B cell (primary cell): ENCODE measurements around the gene PICK1. TPM values are rescaled to one million over a fixed set of nuclear protein-coding genes. Genes with fewer than 3 reads are reported as not detected.

Experiments used
- ATAC-seq: fragments of 200-7000 bp; cut with Tn5 transposase; one replicate; pipeline ENCODE4 v1.10.0; 2021; ENCODE audit warnings: low read depth, mild to moderate bottlenecking, moderate number of reproducible peaks, moderate library complexity
- CTCF ChIA-PET: fragments of 350-600 bp; sonication (Branson Sonifier 250); formaldehyde crosslinking; loops from one replicate; lab custom pipeline; 2021; ENCODE audit warnings: antibody characterized with exemption, inconsistent platforms; lab: Charles Lee
- POLR2A ChIA-PET: fragments of 350-600 bp; sonication (Branson Sonifier 250); formaldehyde crosslinking; loops from one replicate; lab custom pipeline; 2021; ENCODE audit warnings: antibody characterized with exemption; lab: Charles Lee
- DNase-seq: peaks from one replicate; pipeline ENCODE4 v3.0.0; 2013
- H2AFZ ChIP-seq: 2 replicates; pipeline ENCODE4 v1.6.1; 2012; ENCODE audit warnings: mild to moderate bottlenecking, low read depth, low read length; ENCODE audit not compliant: insufficient read depth, poor library complexity, severe bottlenecking
- H3K27ac ChIP-seq, 2 donors: 1 replicate in 1 of 2; 2 replicates in 1 of 2; pipeline ENCODE4 v1.5.1; 2012 to 2013; ENCODE audit warnings: low read length in 2 of 2, mild to moderate bottlenecking in 2 of 2, moderate library complexity in 1 of 2
- H3K27me3 ChIP-seq, 4 experiments: fragments of 200-600 bp in 1 of 4; sonication (generic) in 1 of 4; replicated peaks in 1 of 4; 1 replicate in 2 of 4; 2 replicates in 2 of 4; pipeline versions ENCODE4 v1.6.1 to v1.7.0; 2013 to 2016; ENCODE audit warnings: low read length in 3 of 4, mild to moderate bottlenecking in 2 of 4, mixed read lengths in 1 of 4, moderate library complexity in 1 of 4; ENCODE audit not compliant: insufficient read depth in 4 of 4, control insufficient read depth in 3 of 4; ENCODE audit errors: control extremely low read depth in 1 of 4
- H3K36me3 ChIP-seq, 2 experiments: replicated peaks in 1 of 2; 1 replicate in 1 of 2; 2 replicates in 1 of 2; pipeline versions ENCODE4 v1.6.1 to v1.7.1; 2013; ENCODE audit warnings: low read length in 1 of 2; ENCODE audit not compliant: insufficient read depth in 2 of 2, control insufficient read depth in 1 of 2; ENCODE audit errors: control extremely low read depth in 1 of 2, extremely low read depth in 1 of 2
- H3K4me1 ChIP-seq, 2 donors: fragments of 200-600 bp in 1 of 2; sonication (generic) in 1 of 2; 1 replicate in 1 of 2; 2 replicates in 1 of 2; pipeline versions ENCODE4 v1.5.1 to v1.6.1; 2013 to 2017; ENCODE audit warnings: low read length in 2 of 2; ENCODE audit not compliant: control insufficient read depth in 2 of 2, insufficient read depth in 2 of 2
- H3K4me2 ChIP-seq: replicated peaks from 2 replicates; pipeline ENCODE3; 2012; ENCODE audit warnings: mild to moderate bottlenecking, low read depth, low read length; ENCODE audit not compliant: poor library complexity, severe bottlenecking
- H3K4me3 ChIP-seq, 5 experiments: fragments of 200-600 bp in 1 of 5; sonication (generic) in 1 of 5; 1 replicate in 3 of 5; 2 replicates in 2 of 5; pipeline versions ENCODE4 v1.5.1 to v1.7.0; 2011 to 2016; ENCODE audit warnings: low read length in 4 of 5, mild to moderate bottlenecking in 4 of 5, low read depth in 2 of 5, control low read depth in 1 of 5, moderate library complexity in 1 of 5; ENCODE audit not compliant: insufficient read depth in 1 of 5; ENCODE audit errors: control extremely low read depth in 1 of 5, extremely low read depth in 1 of 5
- H3K79me2 ChIP-seq: fragments of 200-600 bp; sonication (generic); one replicate; pipeline ENCODE4 v1.6.0; 2016; ENCODE audit warnings: low read length; ENCODE audit not compliant: control insufficient read depth, insufficient read depth
- H3K9ac ChIP-seq: fragments of 200-600 bp; sonication (generic); 2 replicates; pipeline ENCODE4 v1.6.1; 2017; ENCODE audit warnings: mild to moderate bottlenecking, low read length, moderate library complexity
- H3K9me3 ChIP-seq, 3 donors: one replicate each; pipeline versions ENCODE4 v1.6.1 to v1.7.1; 2013; ENCODE audit warnings: low read length in 2 of 3; ENCODE audit not compliant: control insufficient read depth in 2 of 3, insufficient read depth in 1 of 3; ENCODE audit errors: control extremely low read depth in 1 of 3
- H4K20me1 ChIP-seq: 2 replicates; pipeline ENCODE4 v1.6.0; 2012; ENCODE audit warnings: mild to moderate bottlenecking, low read length; ENCODE audit not compliant: insufficient read depth, control insufficient read depth, poor library complexity, severe bottlenecking
- H3K27ac Mint-ChIP-seq: one replicate; pipeline ENCODE4 v1.8.0; 2021; ENCODE audit warnings: mixed read lengths
- H3K27me3 Mint-ChIP-seq: one replicate; pipeline ENCODE4 v1.8.0; 2021; ENCODE audit warnings: mixed read lengths
- H3K4me1 Mint-ChIP-seq: one replicate; pipeline ENCODE4 v1.8.0; 2021; ENCODE audit warnings: mixed read lengths
- H3K4me3 Mint-ChIP-seq: one replicate; pipeline ENCODE4 v1.8.0; 2021; ENCODE audit warnings: mixed read lengths
- H3K9me3 Mint-ChIP-seq: one replicate; pipeline ENCODE4 v1.8.0; 2022; ENCODE audit warnings: mixed read lengths; ENCODE audit not compliant: insufficient read depth
- EZH2 ChIP-seq: IDR thresholded peaks from 2 replicates; pipeline ENCODE4 v1.6.1; 2012; ENCODE audit warnings: borderline replicate concordance, low read depth, mild to moderate bottlenecking, moderate library complexity, low read length; ENCODE audit not compliant: insufficient read depth, poor library complexity, severe bottlenecking
- whole genome bisulfite sequencing: methylation state at CpG from one replicate; pipeline ENCODE4 v1.1.5; 2013; ENCODE audit warnings: missing lambda C conversion rate; ENCODE audit not compliant: insufficient coverage; 5-methylcytosine and 5-hydroxymethylcytosine counted together
- intact Hi-C: fragments of 100-400 bp; cut with micrococcal nuclease; formaldehyde crosslinking; loops from one replicate; pipeline ENCODE4 v1.10.0; 2022
- polyA plus RNA-seq: library from polyadenylated mRNA; depleted of rRNA; stranded (reverse); fragments of >200 nt; gene quantifications from 2 replicates; pipeline ENCODE4 v1.2.3, GENCODE V29; 2012
- total RNA-seq, 2 donors: library from RNA; stranded (reverse); fragments of 120-200 nt in 1 of 2; gene quantifications; 1 replicate in 1 of 2; 2 replicates in 1 of 2; pipeline versions ENCODE4 v1.2.3 to v1.2.4, GENCODE V29; 2013 to 2022
- TF ChIP-seq, protein P1 (sequence below): fragments of 200-600 bp; IDR thresholded peaks from one replicate; pipeline ENCODE4 v1.8.0; 2022; ENCODE audit warnings: antibody characterized with exemption, mild to moderate bottlenecking

The PICK1 gene
- total and polyA plus RNA-seq, 2 donors (not counting 1 experiment from before 2014, with no cell fraction given) = 34.2 to 37.4 TPM

DNA sequence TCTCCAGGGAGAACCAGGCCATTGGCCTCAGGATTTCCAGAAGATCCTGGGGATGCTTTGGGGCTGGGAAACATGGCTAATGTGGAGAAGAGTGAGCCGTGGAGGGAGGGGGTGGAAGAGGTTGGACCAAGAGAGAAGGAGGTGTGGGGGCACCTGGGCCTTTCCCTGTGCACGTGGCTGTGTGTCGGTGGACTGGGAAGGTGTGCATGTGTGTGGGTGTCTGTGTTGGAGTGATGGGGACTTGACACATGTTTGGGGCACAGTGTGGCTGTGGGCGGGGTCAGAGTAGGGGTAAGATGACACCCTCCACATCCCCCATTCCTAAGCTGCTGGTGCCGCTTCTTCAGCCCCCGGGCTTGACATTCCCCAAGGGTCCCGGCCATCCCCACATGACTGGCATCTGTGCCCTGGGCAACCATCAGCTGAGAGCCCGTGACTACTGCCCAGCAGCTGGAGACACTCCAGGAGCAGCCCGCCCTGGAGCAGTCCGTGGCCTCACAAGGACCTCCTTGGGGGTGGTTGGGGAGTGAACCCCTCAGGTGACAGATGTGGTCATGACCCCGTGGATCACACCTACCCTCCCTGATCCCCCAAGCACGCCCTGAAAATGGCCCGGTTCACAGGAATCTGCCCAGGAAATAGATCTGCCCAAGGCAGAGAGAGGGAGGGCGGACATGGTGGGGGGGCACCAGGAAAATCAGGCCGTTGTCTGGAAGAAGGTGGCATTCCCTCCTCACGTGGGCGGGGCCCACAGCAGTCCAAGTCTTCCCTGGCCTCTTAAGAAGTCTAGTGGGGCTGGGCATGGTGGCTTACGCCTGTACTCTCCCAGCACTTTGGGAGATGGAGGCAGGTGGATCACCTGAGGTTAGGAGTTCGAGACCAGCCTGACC, 38.0 kb upstream of the PICK1 start:
- Mint-ChIP-seq H3K27ac (no peak overlapping the region), H3K9me3 (no peaks in the 10 kb centered on the region), H3K27me3 (peaks cover 3% of the 10 kb centered on the region), H3K4me1 (no peaks in the 10 kb centered on the region), H3K4me3 (no peak overlapping the region)
- H3K9ac ChIP-seq = no peak overlapping the region
- no peak overlapping the region for H3K4me2 ChIP-seq
- H3K79me2 ChIP-seq = no peaks in the 10 kb centered on the region
- H3K4me1 ChIP-seq = no peaks in the 10 kb centered on the region
- ChIA-PET POLR2A (no interaction called here), CTCF (no interaction called here)
- H3K27me3 ChIP-seq = peaks cover 0 to 3% (median 1%) of the 10 kb centered on the region in 4 experiments
- intact Hi-C loops = no loop called here
- H2AFZ ChIP-seq = no peak overlapping the region
- DNase-seq (no peak), ATAC-seq (no peak)
- no peak overlapping the region for H3K4me3 ChIP-seq
- no peaks in the 10 kb centered on the region for H3K36me3 ChIP-seq
- WGBS = 86% methylated on average over 9 of the region's 19 CpGs
- peaks cover 0 to 2% (median 0%) of the 10 kb centered on the region in 3 donors for H3K9me3 ChIP-seq
- H3K27ac ChIP-seq = no peak overlapping the region
- no peaks in the 10 kb centered on the region for H4K20me1 ChIP-seq
- TF ChIP-seq EZH2 = no peak
- TF ChIP-seq, protein P1, sequence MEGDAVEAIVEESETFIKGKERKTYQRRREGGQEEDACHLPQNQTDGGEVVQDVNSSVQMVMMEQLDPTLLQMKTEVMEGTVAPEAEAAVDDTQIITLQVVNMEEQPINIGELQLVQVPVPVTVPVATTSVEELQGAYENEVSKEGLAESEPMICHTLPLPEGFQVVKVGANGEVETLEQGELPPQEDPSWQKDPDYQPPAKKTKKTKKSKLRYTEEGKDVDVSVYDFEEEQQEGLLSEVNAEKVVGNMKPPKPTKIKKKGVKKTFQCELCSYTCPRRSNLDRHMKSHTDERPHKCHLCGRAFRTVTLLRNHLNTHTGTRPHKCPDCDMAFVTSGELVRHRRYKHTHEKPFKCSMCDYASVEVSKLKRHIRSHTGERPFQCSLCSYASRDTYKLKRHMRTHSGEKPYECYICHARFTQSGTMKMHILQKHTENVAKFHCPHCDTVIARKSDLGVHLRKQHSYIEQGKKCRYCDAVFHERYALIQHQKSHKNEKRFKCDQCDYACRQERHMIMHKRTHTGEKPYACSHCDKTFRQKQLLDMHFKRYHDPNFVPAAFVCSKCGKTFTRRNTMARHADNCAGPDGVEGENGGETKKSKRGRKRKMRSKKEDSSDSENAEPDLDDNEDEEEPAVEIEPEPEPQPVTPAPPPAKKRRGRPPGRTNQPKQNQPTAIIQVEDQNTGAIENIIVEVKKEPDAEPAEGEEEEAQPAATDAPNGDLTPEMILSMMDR = no peak

DNA sequence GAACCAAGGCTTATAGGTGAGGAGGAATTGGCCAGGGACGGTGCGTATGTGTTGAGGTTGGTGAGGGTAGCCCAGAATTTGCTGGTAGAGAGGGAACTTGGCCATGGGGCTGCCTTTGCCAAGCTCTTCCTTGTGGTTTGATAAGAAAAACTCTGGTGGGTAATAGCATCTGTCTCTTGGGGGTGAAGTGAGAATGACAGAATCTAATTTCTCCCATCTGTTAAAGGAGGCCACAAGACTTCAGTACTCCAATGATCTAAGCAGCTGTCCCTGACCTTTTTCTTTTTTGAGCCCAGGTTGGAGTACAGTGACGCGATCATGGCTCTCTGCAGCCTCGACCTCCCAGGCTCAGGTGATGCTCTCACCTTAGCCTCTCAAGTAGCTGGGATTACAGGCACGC, 36.0 kb upstream of the PICK1 start:
- no peaks in the 10 kb centered on the region for H3K9me3 Mint-ChIP-seq
- POLR2A ChIA-PET = no interaction called here
- Histone ChIP-seq H3K9ac (no peak overlapping the region), H3K36me3 (no peaks in the 10 kb centered on the region), H3K4me2 (no peak overlapping the region), H3K4me3 (no peak overlapping the region), H2AFZ (no peak overlapping the region), H3K4me1 (no peaks in the 10 kb centered on the region), H3K79me2 (no peaks in the 10 kb centered on the region), H4K20me1 (no peaks in the 10 kb centered on the region), H3K27ac (no peak overlapping the region), H3K9me3 (no peaks in the 10 kb centered on the region), H3K27me3 (peaks cover 0 to under 1% (median 0%) of the 10 kb centered on the region in 4 experiments)
- DNase-seq (no peak), ATAC-seq (no peak)
- no peak overlapping the region for H3K4me3 Mint-ChIP-seq
- CTCF ChIA-PET = no interaction called here
- intact Hi-C loops = no loop called here
- H3K27me3 Mint-ChIP-seq = peaks cover 8% of the 10 kb centered on the region
- TF ChIP-seq EZH2 = no peak
- H3K27ac Mint-ChIP-seq = no peak overlapping the region
- 90% methylated on average over 4 of the region's 6 CpGs for WGBS
- no peaks in the 10 kb centered on the region for H3K4me1 Mint-ChIP-seq
